Endothelial cell of umbilical vein (primary cell): ENCODE data around the gene RAD50. TPM values are rescaled to one million over a fixed set of nuclear protein-coding genes. Genes with fewer than 3 reads are reported as not detected.

ENCODE experiments used
- BruUV-seq: library from RNA; stranded (reverse); fragments of 400-500 nt; replicated peaks from 2 replicates; lab custom pipeline; 2021; lab: Mats Ljungman, UMichigan
- CTCF ChIA-PET: fragments of 300-600, 350-600 bp; sonication (Branson Sonifier 250); formaldehyde crosslinking; loops from one replicate; lab custom pipeline; 2021; ENCODE audit warnings: antibody characterized with exemption, inconsistent platforms; lab: Charles Lee
- POLR2A ChIA-PET: fragments of 300-600, 350-600 bp; sonication (Branson Sonifier 250); formaldehyde crosslinking; loops from one replicate; lab custom pipeline; 2021; ENCODE audit warnings: antibody characterized with exemption, inconsistent platforms; lab: Charles Lee
- DNase-seq: peaks from one replicate; pipeline ENCODE4 v3.0.0-alpha.2; 2011; ENCODE audit warnings: low read depth, low spot score
- FAIRE-seq: peaks from 2 replicates; lab custom pipeline; 2011; peaks lifted over from hg19 to GRCh38; lab: Jason Lieb, UNC
- H2AFZ ChIP-seq: 2 replicates; pipeline ENCODE4 v1.6.0; 2012; ENCODE audit warnings: low read depth, low read length, control low read depth, inconsistent platforms
- H3K27ac ChIP-seq: 2 replicates; pipeline ENCODE4 v1.5.1; 2011; ENCODE audit warnings: low read depth, mild to moderate bottlenecking, control low read depth, low read length, moderate library complexity; ENCODE audit not compliant: insufficient read depth
- H3K27me3 ChIP-seq, 2 experiments: 2 replicates each; pipeline versions ENCODE4 v1.6.0 to v1.6.1; 2011; ENCODE audit warnings: low read length in 2 of 2, mixed read lengths in 1 of 2; ENCODE audit not compliant: control insufficient read depth in 2 of 2, insufficient read depth in 2 of 2
- H3K36me3 ChIP-seq, 2 experiments: 2 replicates in 1 of 2; 3 replicates in 1 of 2; pipeline ENCODE4 v1.5.1; 2011; ENCODE audit warnings: low read length in 2 of 2, mild to moderate bottlenecking in 1 of 2, moderate library complexity in 1 of 2; ENCODE audit not compliant: control insufficient read depth in 2 of 2, insufficient read depth in 2 of 2; ENCODE audit errors: extremely low read depth in 1 of 2
- H3K4me1 ChIP-seq: 3 replicates; pipeline ENCODE4 v1.5.1; 2011; ENCODE audit warnings: mild to moderate bottlenecking, low read length; ENCODE audit not compliant: control insufficient read depth, insufficient read depth; ENCODE audit errors: extremely low read depth
- H3K4me2 ChIP-seq: 2 replicates; pipeline ENCODE4 v1.6.1; 2011; ENCODE audit warnings: low read length, control low read depth, mixed read lengths; ENCODE audit not compliant: insufficient read depth
- H3K4me3 ChIP-seq, 3 experiments: fragments of 200-600 bp in 1 of 3; sonication (generic), shearing (Covaris generic) in 1 of 3; replicated peaks in 1 of 3; 2 replicates each; pipeline ENCODE4 v1.5.1; 2011 to 2016; ENCODE audit warnings: control low read depth in 3 of 3, low read length in 3 of 3, mild to moderate bottlenecking in 2 of 3, inconsistent platforms in 1 of 3, low read depth in 1 of 3, moderate library complexity in 1 of 3; ENCODE audit not compliant: insufficient read depth in 1 of 3
- H3K79me2 ChIP-seq: 2 replicates; pipeline ENCODE4 v1.6.0; 2012; ENCODE audit warnings: low read length, inconsistent platforms; ENCODE audit not compliant: control insufficient read depth, insufficient read depth
- H3K9ac ChIP-seq: replicated peaks from 2 replicates; pipeline ENCODE3; 2011; ENCODE audit warnings: low read length, control low read depth; ENCODE audit not compliant: insufficient read depth; ENCODE audit errors: extremely low read depth
- H3K9me1 ChIP-seq: replicated peaks from 3 replicates; pipeline ENCODE4 v1.6.0; 2011; ENCODE audit warnings: mild to moderate bottlenecking, low read length; ENCODE audit not compliant: control insufficient read depth, insufficient read depth; ENCODE audit errors: extremely low read depth
- H3K9me3 ChIP-seq: replicated peaks from 2 replicates; pipeline ENCODE4 v1.5.1; 2012; ENCODE audit warnings: low read length, inconsistent platforms; ENCODE audit not compliant: control insufficient read depth, insufficient read depth
- H4K20me1 ChIP-seq: replicated peaks from 2 replicates; pipeline ENCODE3; 2011; ENCODE audit warnings: mild to moderate bottlenecking, low read length; ENCODE audit not compliant: control insufficient read depth, insufficient read depth; ENCODE audit errors: extremely low read depth
- CTCF ChIP-seq, 2 donors: IDR thresholded peaks; 1 replicate in 1 of 2; 2 replicates in 1 of 2; pipeline ENCODE4 v1.5.1; 2011; ENCODE audit warnings: low read length in 2 of 2, mild to moderate bottlenecking in 2 of 2, moderate library complexity in 2 of 2, control low read depth in 1 of 2, inconsistent platforms in 1 of 2, low read depth in 1 of 2; ENCODE audit not compliant: insufficient read depth in 1 of 2; ENCODE audit errors: extremely low read depth in 1 of 2
- EZH2 ChIP-seq: IDR thresholded peaks from 2 replicates; pipeline ENCODE4 v1.6.1; 2012; ENCODE audit warnings: borderline replicate concordance, low read depth, mild to moderate bottlenecking, moderate library complexity, low read length, inconsistent platforms; ENCODE audit not compliant: severe bottlenecking
- FOS ChIP-seq: IDR thresholded peaks from 2 replicates; pipeline ENCODE4 v1.6.1; 2011; ENCODE audit warnings: mild to moderate bottlenecking, low read length, moderate library complexity, borderline replicate concordance; ENCODE audit not compliant: insufficient read depth
- GATA2 ChIP-seq: IDR thresholded peaks from 2 replicates; pipeline ENCODE4 v1.7.0; 2011; ENCODE audit warnings: low read depth, mild to moderate bottlenecking, moderate library complexity, mixed read lengths, low read length; ENCODE audit not compliant: insufficient read length, insufficient read depth
- JUN ChIP-seq: IDR thresholded peaks from 2 replicates; pipeline ENCODE4 v1.6.1; 2011; ENCODE audit warnings: borderline replicate concordance, low read depth; ENCODE audit not compliant: insufficient read length, insufficient read depth
- MAX ChIP-seq: IDR thresholded peaks from 2 replicates; pipeline ENCODE4 v1.6.1; 2011; ENCODE audit not compliant: insufficient read depth, insufficient read length
- MYC ChIP-seq: IDR thresholded peaks from one replicate; pipeline ENCODE4 v1.6.1; 2011; ENCODE audit warnings: mild to moderate bottlenecking, low read depth, low read length
- POLR2A ChIP-seq: IDR thresholded peaks from 2 replicates; pipeline ENCODE4 v1.6.1; 2012; ENCODE audit warnings: low read depth, mild to moderate bottlenecking, control low read depth, low read length
- POLR2AphosphoS5 ChIP-seq: IDR thresholded peaks from 2 replicates; pipeline ENCODE4 v1.6.1; 2012; ENCODE audit warnings: low read depth, mild to moderate bottlenecking, control low read depth, low read length, moderate library complexity; ENCODE audit not compliant: insufficient read depth
- dilution Hi-C: fragments of 300-500 bp; cut with MboI; formaldehyde crosslinking; loops from one replicate; pipeline ENCODE4 v1.15.0; 2019; ENCODE audit warnings: low sequenced_read_pairs; ENCODE audit not compliant: extremely low pct_ligation_motif_present
- intact Hi-C: fragments of 100-400 bp; cut with micrococcal nuclease; formaldehyde crosslinking; loops from one replicate; pipeline ENCODE4 v1.10.0; 2022
- polyA plus RNA-seq, 4 experiments: library from polyadenylated mRNA; depleted of rRNA in 3 of 4; stranded (reverse) in 3 of 4; unstranded in 1 of 4; fragments of >200 nt; gene quantifications; 2 replicates each; pipeline versions ENCODE4 v1.2.1 to v1.2.3, GENCODE V29; 2011 to 2012; ENCODE audit warnings: missing spikeins in 1 of 4
- total RNA-seq: library from RNA; stranded (reverse); gene quantifications from 2 replicates; pipeline ENCODE4 v1.2.3, GENCODE V29; 2021

RAD50 gene
- total and polyA plus RNA-seq, 2 donors (not counting 3 experiments of a cell fraction or from before 2014, with no cell fraction given): 6.1 to 20.4 TPM

GRCh38 chr5:132681983-132682382 lies 125.2 kb downstream of the RAD50 start:
- peaks cover 5% of the 10 kb centered on the region for H3K4me1 ChIP-seq
- no peak overlapping the region for H3K27ac ChIP-seq
- no peaks in the 10 kb centered on the region for H3K79me2 ChIP-seq
- FAIRE-seq (no peak), DNase-seq (no peak)
- ChIA-PET CTCF (interaction anchor here (1.1 kb wide), 1 partner anchor 21 kb away, joined by 3 read pairs; no protein-coding TSS in a partner anchor), POLR2A (no interaction called here)
- intact Hi-C loops: no loop called here
- no peak for TF ChIP-seq POLR2A
- dilution Hi-C loops: no loop called here
- H3K4me3 ChIP-seq: no peak overlapping the region
- no TSS peak for BruUV-seq
- no peaks in the 10 kb centered on the region for H3K9me1 ChIP-seq
- no peak overlapping the region for H3K4me2 ChIP-seq
- no peaks in the 10 kb centered on the region for H3K36me3 ChIP-seq
- no peaks in the 10 kb centered on the region for H3K27me3 ChIP-seq
- no peak overlapping the region for H3K9ac ChIP-seq
- no peaks in the 10 kb centered on the region for H3K9me3 ChIP-seq
- H2AFZ ChIP-seq: no peak overlapping the region
- H4K20me1 ChIP-seq: no peaks in the 10 kb centered on the region

DNA sequence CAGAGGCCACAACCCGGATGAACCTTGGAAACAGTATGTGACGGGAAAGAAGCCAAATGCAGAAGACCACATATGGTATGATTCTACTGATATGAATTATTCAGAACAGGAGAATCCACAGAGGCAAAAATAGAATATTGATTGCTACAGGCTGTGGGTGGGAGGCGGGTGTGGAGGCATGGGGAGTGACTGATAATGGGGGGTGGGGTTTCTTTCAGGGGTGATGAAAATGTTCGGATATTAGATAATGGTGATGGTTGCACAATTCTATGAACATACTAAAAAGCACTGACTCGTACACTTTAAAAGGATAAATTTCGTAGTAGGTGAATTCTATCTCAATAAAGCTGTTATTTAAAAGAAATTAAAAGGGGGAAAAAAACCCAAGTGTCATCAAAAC lies 127.7 kb downstream of the RAD50 start:
- no peak overlapping the region for H3K4me2 ChIP-seq
- H3K9me1 ChIP-seq: no peaks in the 10 kb centered on the region
- no peak overlapping the region for H3K4me3 ChIP-seq
- H3K9ac ChIP-seq: no peak overlapping the region
- no peak overlapping the region for H3K27ac ChIP-seq
- H3K79me2 ChIP-seq: no peaks in the 10 kb centered on the region
- H3K9me3 ChIP-seq: no peaks in the 10 kb centered on the region
- FAIRE-seq (no peak), DNase-seq (no peak)
- POLR2A ChIA-PET: interaction anchor here (0.6 kb wide), 1 partner anchor 131 kb away, joined by 10 read pairs; no protein-coding TSS in a partner anchor
- BruUV-seq: no TSS peak
- no peaks in the 10 kb centered on the region for H4K20me1 ChIP-seq
- CTCF ChIA-PET: no interaction called here
- H3K27me3 ChIP-seq: no peaks in the 10 kb centered on the region
- intact Hi-C loops (no loop called here), dilution Hi-C loops (no loop called here)
- H2AFZ ChIP-seq: no peak overlapping the region
- no peaks in the 10 kb centered on the region for H3K36me3 ChIP-seq
- H3K4me1 ChIP-seq: no peaks in the 10 kb centered on the region
- TF ChIP-seq JUN (no peak), POLR2A (no peak), MAX (no peak), CTCF (IDR thresholded peaks at IDR 0.05; ENCODE audit: extremely low read depth in 1 of 2, insufficient read depth in 1 of 2, low read depth in 1 of 2, low read length in 2 of 2) (no peak), FOS (no peak), GATA2 (no peak), MYC (no peak), POLR2AphosphoS5 (no peak), EZH2 (no peak)
